ENCODE results near the gene CYTH2.

GRCh38 chr19:48468772-48469288 lies 339 bp upstream of the CYTH2 start:
- TF ChIP-seq TAF1 (IDR thresholded peaks at IDR 0.05; ENCODE audit: low read depth, low read length) (no peak), POLR2A (IDR thresholded peaks at IDR 0.05; ENCODE audit: low read depth, low read length) (no peak), POLR2AphosphoS5 (IDR thresholded peaks at IDR 0.05; ENCODE audit: low read depth, low read length) (no peak), PAX5 (IDR thresholded peaks at IDR 0.05; ENCODE audit: insufficient read depth, low read length, severe bottlenecking) (no peak), SPI1 (IDR thresholded peaks at IDR 0.05; ENCODE audit: low read depth, low read length) (no peak)
